AG08396 (cell line): Measurements from ENCODE around the gene CAMKMT.

ENCODE experiments used
- DNase-seq: peaks from one replicate; pipeline ENCODE4 v3.0.0; 2012; ENCODE audit warnings: low spot score, mixed read lengths

The CAMKMT gene

GRCh38 chr2:44444881-44445280 lies 83.1 kb downstream of the CAMKMT start:
- no peak for DNase-seq

DNA sequence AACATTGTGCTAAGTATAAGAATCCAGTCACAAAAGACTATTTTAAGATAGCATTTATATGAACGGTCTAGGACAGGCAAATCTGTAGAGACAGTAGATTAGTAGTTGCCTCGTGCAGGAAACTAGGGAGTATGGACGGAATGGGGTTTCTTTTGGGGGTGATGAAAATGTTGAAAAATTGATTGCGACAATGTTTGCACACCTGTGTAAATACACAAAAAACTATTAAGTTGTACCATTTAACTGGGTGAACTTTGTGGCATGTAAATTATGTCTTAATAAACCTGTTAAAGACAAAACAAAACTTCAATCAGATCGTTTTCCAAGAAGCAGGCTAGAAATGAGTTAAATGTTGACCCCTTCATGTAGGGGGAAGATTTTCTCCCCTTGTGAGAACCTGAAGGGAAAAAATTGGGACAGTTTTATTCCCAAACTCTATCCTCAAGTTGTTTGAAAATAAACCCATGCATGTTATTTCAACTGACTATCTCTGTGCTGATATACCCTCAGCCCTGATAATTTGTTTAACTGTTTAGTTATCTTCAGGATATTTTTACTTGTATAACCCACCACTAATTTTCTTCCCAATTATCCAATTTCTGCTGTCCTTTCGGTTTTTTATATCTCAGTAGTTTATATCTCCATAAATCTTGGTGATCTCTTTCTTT lies 87.2 kb downstream of the CAMKMT start:
- no peak for DNase-seq

GRCh38 chr2:44450082-44450481 lies 88.3 kb downstream of the CAMKMT start:
- no peak for DNase-seq

DNA sequence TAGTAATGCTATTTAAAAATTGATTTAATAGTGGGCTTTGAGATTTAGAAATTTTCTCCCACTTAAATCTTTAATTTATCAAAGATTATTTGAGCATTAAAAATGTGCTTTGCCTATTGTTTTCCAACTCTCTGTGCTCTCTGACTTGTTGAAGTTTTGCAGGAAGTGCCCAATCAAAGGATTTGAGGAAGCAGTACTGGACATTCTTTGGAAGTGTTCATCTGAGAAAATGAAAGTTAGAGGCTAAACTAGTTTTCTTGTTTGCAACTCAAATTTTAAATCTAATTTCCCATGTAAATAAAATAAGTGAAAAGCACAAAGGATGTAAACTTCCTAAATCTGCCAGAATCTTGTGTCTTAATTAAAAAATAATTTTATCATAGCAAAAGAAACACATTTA lies 89.1 kb downstream of the CAMKMT start:
- DNase-seq, result no peak

- no peak for DNase-seq
Measured at GRCh38 chr2:44452069-44452583, 90.4 kb downstream of the CAMKMT start.

DNA sequence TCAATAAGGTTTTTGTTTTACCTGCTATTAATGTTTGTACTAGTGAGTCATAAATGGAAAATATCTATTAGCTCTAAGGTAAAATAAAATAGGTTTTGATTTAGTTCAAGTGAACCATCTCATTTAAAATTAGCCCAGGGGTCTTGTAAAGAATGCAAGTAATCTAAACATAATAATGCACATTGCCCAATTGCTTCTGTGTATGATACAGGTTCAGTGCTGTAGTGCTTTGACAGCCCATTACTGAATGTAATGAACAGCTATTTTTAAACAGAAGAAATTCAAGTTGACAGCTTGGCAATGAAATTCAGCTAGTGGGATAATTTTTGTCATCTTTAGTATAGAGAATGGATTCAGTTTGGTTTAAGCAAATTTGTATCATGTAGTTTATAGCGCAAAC lies 91.5 kb downstream of the CAMKMT start:
- no peak for DNase-seq

GRCh38 chr2:44455877-44456276 lies 94.1 kb downstream of the CAMKMT start:
- no peak for DNase-seq

DNA sequence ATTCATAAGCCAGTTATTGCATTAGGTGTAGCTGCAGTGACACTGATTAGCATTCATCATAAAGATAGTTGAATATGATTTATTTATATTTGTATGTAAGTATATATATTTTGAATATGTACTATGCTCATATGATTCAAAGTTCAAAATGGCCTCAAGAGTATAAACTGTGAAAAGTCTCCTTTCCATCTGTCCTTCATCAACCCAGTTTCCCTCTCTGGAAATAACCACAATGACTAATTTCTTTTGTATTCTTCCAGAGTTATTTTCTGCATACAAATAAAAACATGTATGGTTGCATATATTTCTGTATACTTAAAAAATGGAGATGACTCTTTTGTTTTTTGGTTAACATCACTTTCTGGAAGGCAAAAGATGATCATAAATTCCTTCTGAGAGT lies 95.2 kb downstream of the CAMKMT start:
- no peak for DNase-seq

- no peak for DNase-seq
Measured at GRCh38 chr2:44459739-44460138, 98.0 kb downstream of the CAMKMT start.

- no peak for DNase-seq
Measured at GRCh38 chr2:44462934-44463849, 101.4 kb downstream of the CAMKMT start.

DNA sequence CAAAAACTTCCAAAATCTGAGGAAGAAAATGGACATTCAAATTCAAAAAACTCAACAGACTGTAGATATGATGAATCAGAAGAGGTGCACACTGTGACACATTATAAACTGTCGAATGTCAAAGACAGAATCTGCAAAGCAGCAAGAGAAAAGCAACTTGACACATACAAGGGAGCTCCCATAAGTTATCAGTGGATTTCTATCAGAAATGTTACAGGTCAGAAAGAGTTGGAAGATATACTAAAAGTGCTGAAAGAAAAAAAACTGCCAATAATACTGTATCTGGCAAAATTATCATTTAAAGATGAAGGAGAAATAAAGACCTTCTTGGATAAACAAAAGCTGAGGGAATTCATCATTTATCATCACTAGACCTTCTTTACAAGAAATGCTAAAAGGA lies 102.7 kb downstream of the CAMKMT start:
- no peak for DNase-seq

GRCh38 chr2:44470151-44470550 lies 108.4 kb downstream of the CAMKMT start:
- DNase-seq, result no peak

GRCh38 chr2:44477657-44478414 lies 116.1 kb downstream of the CAMKMT start:
- no peak for DNase-seq

DNA sequence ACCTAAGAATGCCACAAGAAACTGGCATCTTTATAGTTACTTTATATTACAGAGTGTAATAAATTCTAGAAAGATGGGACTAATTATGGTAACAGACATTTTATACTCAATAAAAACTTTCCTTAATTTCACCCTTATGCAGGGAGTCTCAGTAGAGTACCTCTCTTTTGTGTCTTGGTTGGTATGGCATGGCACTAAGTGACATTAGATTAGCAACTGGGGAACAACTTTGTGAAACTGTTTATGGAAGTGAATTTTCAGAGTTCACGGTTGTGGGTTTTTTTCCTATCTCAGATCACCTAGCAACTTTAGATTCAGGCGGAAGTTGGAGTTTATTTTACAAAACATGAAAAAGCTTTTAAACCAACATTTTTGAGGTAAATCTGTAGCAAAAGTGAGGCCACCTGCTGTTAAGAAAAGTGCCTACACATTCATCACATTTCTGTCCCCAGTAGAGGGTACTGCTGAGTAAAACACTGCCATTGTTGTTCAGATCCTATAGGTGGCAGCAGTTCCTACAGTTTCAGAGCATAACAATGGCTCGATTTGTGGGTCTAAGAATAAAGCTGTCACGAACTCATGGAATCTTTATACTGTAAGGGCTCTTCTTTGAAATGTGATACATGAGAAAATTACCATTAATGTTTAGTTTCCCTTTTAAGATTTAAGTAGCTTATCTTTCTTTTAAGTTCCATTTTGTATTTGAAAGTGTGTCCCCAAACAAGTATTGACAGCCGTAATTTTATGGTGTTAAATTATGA lies 117.6 kb downstream of the CAMKMT start:
- DNase-seq, result peak; percentile 66

- no peak for DNase-seq
Measured at GRCh38 chr2:44480068-44480467, 118.3 kb downstream of the CAMKMT start.

DNA sequence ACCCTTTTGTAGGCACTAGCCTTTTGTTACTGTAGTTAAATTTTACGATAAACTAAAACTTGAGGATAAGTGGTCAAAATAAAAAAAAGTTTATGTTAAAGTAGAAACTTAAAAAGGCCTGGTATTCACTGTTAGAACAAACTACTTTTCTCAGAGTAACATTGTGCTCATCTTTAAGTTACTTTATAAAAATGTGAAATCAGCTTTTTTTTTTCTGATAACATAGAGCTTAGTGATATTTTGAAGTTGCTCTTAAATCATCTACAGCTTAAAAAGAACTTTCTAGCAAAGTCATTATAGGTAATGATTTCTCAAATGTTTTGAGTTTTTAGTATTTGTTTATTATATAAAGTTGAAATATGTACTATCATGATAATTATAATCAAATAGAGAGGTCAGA lies 125.3 kb downstream of the CAMKMT start:
- no peak for DNase-seq

GRCh38 chr2:44490726-44491125 lies 129.0 kb downstream of the CAMKMT start:
- DNase-seq, result no peak

DNA sequence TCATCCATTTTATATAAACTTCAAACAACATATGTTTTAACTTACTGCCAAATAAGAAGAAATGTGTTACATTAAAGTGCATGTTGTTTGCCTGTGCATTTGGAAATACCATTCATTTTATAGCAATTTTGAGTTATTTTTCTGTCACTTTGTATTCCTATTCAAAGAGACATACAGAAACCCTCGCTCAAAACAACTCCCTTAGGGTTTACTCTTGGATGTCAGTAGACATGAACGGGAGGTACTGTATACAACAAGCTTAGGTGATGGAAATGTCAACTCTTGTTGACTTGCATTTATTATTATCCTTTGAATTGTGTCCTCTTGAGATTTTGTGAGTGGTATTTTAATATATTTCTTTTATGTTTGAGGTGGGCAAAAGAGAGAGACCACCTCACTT lies 132.3 kb downstream of the CAMKMT start:
- DNase-seq, result no peak

DNA sequence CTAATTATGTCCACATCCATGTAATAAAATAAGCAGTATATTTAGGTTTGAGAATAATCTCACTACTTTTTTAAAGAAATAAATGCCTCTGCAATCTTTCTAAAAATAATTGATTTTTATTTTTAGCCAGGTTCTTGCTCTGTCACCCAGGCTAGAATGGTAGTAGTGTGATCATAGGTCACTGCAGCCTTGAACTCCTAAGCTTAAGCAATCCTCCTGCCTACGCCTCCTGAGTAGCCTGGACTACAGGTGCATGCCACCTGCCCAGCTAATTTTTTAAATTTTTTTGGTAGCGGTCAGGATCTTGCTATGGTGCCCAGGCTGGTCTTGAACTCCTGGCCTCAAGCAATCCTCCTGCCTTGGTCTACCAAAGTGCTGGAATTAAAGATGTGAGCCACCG lies 133.3 kb downstream of the CAMKMT start:
- DNase-seq, result no peak

GRCh38 chr2:44495544-44495943 lies 133.8 kb downstream of the CAMKMT start:
- DNase-seq, result no peak

GRCh38 chr2:44496130-44496529 lies 134.4 kb downstream of the CAMKMT start:
- no peak for DNase-seq

DNA sequence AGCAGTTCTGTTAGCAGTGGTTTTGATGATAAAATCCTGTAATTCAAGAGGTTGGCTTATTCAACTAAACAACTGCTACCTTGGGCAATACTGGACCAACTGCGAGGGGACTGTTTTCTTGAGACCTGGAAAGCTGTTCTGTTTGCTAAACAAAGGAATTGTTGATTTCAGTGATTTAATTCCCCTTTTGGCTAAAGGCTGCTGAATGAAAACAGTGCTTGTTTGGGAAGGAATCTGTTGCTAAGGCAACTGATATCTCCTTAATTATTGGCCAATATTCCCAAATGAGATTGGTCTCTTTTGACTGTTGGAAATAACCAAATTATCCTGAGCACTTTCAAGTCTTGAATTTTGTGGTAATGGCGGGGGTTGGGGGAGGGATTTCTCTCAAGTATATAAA lies 136.8 kb downstream of the CAMKMT start:
- no peak for DNase-seq
